GM18867 (cell line): Measurements from ENCODE around the gene LAMB4.

Source experiments
- ATAC-seq: cut with Tn5 transposase; IDR thresholded peaks from one replicate; pipeline ENCODE4 v1.9.1; 2021; ENCODE audit warnings: mild to moderate bottlenecking, moderate library complexity; ENCODE audit not compliant: unreplicated experiment

Gene LAMB4

GRCh38 chr7:108143658-108144420, 13.7 kb upstream of the LAMB4 start:
- ATAC-seq = no peak

DNA sequence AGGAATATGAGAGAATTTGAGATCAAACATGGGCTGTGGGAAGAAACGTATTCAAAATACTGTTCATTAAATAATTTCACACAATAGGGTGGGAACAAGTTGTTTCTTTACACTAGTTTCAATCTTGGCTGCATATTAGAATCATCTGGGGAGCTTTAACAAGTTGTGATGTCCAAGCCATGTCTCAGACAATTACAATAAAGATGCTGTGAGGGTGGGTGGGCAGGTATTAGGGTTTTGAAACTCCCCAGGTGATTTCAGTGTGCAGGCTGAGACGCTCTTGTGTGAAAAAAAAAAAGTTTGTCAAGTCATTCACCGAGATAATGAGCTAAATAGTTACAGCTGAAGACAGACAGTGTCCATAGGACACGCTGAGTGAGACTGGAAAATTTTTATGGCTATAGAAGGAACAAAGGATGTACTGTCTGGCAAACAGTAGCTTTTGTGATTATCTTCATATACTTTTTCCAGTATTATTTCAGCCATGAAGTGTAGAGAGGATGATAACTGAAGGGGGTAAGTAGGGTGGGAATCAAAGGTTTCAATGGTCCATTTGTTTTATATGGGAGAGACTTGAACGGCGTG, 12.6 kb upstream of the LAMB4 start:
- no peak for ATAC-seq

- no peak for ATAC-seq
Measured at GRCh38 chr7:108142180-108142579, 12.0 kb upstream of the LAMB4 start.

DNA sequence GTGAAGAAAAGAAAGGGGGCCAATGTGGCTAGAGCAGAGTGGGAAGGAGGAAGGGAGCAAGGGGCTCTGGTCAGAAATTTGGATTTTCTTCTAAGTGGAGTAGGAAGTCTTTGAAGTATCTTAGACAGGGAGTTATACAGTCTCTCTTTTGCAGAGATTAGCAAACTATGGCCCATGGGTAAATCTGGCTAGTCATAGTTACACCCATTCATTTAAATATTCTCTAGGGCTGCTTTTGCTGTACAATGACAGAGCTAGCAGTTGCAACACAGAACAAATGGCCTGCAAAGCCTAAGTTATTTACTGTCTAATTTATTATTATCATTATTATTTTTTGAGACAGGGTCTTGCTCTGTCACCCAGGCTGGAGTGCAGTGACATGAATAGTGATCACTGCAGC, 10.5 kb upstream of the LAMB4 start:
- ATAC-seq = no peak

- no peak for ATAC-seq
Measured at GRCh38 chr7:108138911-108139310, 8.8 kb upstream of the LAMB4 start.

DNA sequence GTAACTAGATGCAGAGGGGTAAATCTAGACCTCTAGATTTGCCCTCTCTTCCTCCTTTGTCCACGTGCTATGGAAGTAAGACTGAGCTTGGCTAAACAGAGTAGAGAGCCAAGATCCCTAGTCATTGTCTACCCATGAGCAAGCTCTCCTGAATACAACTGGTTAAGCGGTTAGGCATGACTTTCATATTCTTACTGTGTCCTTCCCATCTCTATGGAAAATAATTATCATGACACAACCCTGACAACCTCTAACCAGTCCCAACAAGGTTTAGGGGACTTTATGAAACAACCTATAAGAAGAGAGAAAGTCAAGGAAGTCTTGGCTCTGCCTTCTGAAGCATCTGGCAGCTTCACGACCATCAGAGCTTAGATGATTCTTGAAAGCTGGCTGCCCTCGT, 7.8 kb upstream of the LAMB4 start:
- ATAC-seq = no peak

DNA sequence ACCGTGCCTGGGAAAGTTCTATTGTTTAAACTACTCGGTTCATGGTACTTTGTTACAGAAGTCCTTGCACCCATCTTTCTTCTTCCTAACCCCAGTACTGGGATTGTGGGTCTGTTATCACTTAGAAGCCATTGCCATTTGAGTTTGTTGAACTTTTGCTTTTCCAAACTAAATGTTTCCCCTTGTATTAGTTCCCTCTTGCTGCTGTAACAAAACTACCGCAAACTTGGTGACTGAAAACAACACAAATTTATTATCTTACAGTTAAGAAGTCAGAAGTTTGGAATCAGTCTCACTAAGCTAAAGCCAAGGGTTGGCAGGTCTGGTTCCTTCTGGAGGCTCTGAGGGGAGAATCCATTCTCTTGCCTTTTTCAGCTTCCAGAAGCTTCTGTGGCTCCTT, 6.9 kb upstream of the LAMB4 start:
- ATAC-seq = no peak

GRCh38 chr7:108136191-108136688, 6.1 kb upstream of the LAMB4 start:
- ATAC-seq = peak; percentile 20

DNA sequence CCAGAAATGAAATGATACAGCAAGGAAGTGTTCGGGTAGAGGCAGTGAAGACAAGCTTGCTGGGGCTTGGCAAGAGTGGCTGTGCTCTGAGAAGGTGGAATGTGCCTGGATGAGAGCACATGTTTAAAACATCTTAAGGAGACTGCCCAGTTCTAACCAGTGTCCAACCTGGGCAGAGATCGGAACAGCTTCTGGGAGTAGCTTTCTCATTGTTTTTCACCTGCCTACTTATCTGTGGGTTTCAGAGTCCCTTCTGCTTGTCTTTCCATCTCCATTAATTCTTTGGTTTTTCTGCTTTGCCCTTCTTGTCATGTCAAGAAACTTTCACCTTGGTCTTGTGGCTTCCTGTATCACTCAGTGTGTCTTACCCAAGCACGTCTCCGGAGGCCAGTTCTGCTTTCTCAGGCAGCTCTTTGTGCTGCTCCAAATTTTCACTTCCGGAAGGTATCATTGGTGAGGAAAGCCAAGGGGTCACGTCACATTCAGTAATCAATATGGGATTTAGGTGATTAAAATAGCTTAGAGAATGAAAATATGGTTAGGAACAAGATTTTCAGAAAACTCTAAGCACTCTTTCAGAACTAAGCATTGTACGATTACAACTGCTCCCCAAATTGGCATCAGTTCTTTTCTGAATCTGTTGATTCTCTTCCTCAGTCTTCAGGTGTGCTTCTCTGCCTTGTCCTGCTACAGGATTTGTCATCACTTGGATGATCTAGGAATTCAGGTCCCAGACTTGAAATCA, 5.5 kb upstream of the LAMB4 start:
- ATAC-seq = peak; percentile 98

GRCh38 chr7:108134486-108134885, 4.3 kb upstream of the LAMB4 start:
- ATAC-seq = no peak

- no peak for ATAC-seq
Measured at GRCh38 chr7:108132551-108133265, 2.5 kb upstream of the LAMB4 start.

GRCh38 chr7:108129018-108129965, 869 bp downstream of the LAMB4 start:
- no peak for ATAC-seq

DNA sequence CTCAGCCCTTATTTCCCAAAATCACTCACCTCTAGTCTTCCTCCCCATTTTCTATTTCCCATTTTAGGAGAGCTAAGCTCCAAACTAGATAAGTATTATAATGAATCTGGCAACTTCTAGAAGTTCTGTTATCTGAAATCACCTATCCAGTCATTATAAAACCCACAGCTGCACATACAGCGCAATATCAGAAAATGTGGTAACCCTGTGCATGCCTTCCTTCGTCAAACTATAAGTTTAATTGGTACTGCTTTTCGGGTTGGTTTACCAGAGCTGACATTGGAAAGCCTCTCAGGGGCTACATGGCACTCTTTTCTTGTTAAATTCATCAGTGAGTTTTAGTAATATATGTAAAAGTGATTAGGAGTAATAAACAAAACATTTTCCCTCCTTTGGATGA, 1.6 kb downstream of the LAMB4 start:
- no peak for ATAC-seq

GRCh38 chr7:108127461-108127860, 2.7 kb downstream of the LAMB4 start:
- no peak for ATAC-seq

DNA sequence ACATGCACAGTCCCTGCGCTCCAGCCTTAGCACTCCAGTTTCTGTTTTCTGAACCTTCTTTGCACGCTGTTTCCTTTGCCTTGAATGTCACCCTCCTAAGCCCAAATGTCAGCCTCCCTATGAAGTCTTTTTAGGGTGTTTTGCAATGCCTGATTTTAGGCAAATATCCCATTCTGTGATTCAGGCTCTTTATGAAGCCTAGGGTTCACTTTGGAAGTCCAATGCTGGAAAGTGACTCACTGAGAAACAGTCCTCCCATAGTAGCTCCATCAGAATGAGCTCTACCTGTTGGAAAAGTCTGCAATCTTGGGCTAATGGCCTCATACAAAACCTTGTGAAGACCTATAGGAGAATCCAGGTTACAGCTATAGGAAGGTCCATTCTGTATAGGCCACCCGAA, 5.3 kb downstream of the LAMB4 start:
- no peak for ATAC-seq

- ATAC-seq = no peak
Measured at GRCh38 chr7:108122181-108122580, 8.0 kb downstream of the LAMB4 start.

DNA sequence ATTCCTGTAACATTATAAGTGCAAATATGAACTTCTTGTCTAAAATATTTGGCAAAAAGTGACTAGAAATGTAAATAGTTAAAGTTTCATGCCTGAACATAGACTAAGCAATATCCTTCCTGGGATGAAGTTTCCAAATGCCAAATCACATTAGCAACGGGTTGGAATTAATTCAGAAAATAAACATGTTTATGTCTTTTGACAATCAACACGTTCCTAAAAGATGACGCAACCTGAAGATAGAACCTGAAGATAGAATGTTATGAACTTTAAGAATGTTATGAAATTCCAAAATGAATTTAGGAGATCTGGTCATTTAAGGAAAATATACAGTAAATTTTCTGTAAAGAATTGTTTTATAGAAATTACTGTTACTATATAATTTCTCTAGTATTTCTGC, 9.2 kb downstream of the LAMB4 start:
- no peak for ATAC-seq

- no peak for ATAC-seq
Measured at GRCh38 chr7:108120196-108120595, 10.0 kb downstream of the LAMB4 start.

- ATAC-seq = no peak
Measured at GRCh38 chr7:108118959-108119358, 11.2 kb downstream of the LAMB4 start.
